ENCODE results near the gene FRMD1. TPM values are rescaled to one million over a fixed set of nuclear protein-coding genes. Genes with fewer than 3 reads are reported as not detected.

Gene FRMD1
- total RNA-seq, 4 donors from 2014 or later: 35.4 to 86.4 (median 47.7) TPM

- H3K27me3 ChIP-seq: no peaks in the 10 kb centered on the region
- TF ChIP-seq POLR2A (IDR thresholded peaks at IDR 0.05) (no peak), CTCF (IDR thresholded peaks at IDR 0.05) (no peak), POLR2AphosphoS5 (IDR thresholded peaks at IDR 0.05) (no peak), EP300 (IDR thresholded peaks at IDR 0.05; ENCODE audit: low read depth) (no peak)
- H3K4me3 ChIP-seq: no peak overlapping the region
- H3K4me1 ChIP-seq: peaks cover 0 to 4% (median under 1%) of the 10 kb centered on the region in 4 donors
- in situ Hi-C loops (cut with MboI; ENCODE audit: low pct_ligation_motif_present in 1 of 4, low pct_unique_long_range_greater_than_20kb in 1 of 4, low sequenced_read_pairs in 3 of 4) (no loop called here), intact Hi-C loops (cut with DNase I; ENCODE audit: low total_unique reads) (no loop called here)
- no peaks in the 10 kb centered on the region for H3K9me3 ChIP-seq
- DNase-seq: no peak
- no peaks in the 10 kb centered on the region for H3K36me3 ChIP-seq
- no peak overlapping the region for H3K27ac ChIP-seq
- WGBS, 2 donors (ENCODE audit: low coverage in 1 of 2): 75% methylated on average over 17 of the region's 18 CpGs; no CpG with 5 or more reads in 1 of the 2 donors
These were observed 24.0 kb downstream of the FRMD1 start for GRCh38 chr6:168054765-168055560.

- Histone ChIP-seq H3K4me1 (peaks cover 0 to 4% (median 0%) of the 10 kb centered on the region in 4 donors), H3K36me3 (no peaks in the 10 kb centered on the region), H3K27ac (no peak overlapping the region), H3K9me3 (no peaks in the 10 kb centered on the region), H3K4me3 (no peak overlapping the region), H3K27me3 (no peaks in the 10 kb centered on the region)
- intact Hi-C loops (cut with DNase I; ENCODE audit: low total_unique reads) (no loop called here), in situ Hi-C loops (cut with MboI; ENCODE audit: low pct_ligation_motif_present in 1 of 4, low pct_unique_long_range_greater_than_20kb in 1 of 4, low sequenced_read_pairs in 3 of 4) (no loop called here)
- DNase-seq: no peak
- TF ChIP-seq EP300 (IDR thresholded peaks at IDR 0.05; ENCODE audit: low read depth): no peak
- no peak for TF ChIP-seq CTCF (IDR thresholded peaks at IDR 0.05)
- TF ChIP-seq POLR2AphosphoS5 (IDR thresholded peaks at IDR 0.05): no peak
- peak; percentile 6 for TF ChIP-seq POLR2A (IDR thresholded peaks at IDR 0.05)
- 90% methylated on average over 14 of the region's 14 CpGs; no CpG with 5 or more reads in 1 of the 2 donors for WGBS, 2 donors (ENCODE audit: low coverage in 1 of 2)
These were observed 25.0 kb downstream of the FRMD1 start for GRCh38 chr6:168053957-168054471.

- Histone ChIP-seq H3K27ac (no peak overlapping the region), H3K4me3 (no peak overlapping the region), H3K4me1 (peaks cover 0 to 4% (median 0%) of the 10 kb centered on the region in 4 donors), H3K36me3 (no peaks in the 10 kb centered on the region), H3K27me3 (no peaks in the 10 kb centered on the region), H3K9me3 (no peaks in the 10 kb centered on the region)
- DNase-seq: no peak
- 87 to 100% methylated on average over 1 to 38 of the region's 38 CpGs for WGBS, 2 donors (ENCODE audit: low coverage in 1 of 2)
- intact Hi-C loops (cut with DNase I; ENCODE audit: low total_unique reads): no loop called here
- in situ Hi-C loops (cut with MboI; ENCODE audit: low pct_ligation_motif_present in 1 of 4, low pct_unique_long_range_greater_than_20kb in 1 of 4, low sequenced_read_pairs in 3 of 4): no loop called here
- TF ChIP-seq POLR2A (IDR thresholded peaks at IDR 0.05) (no peak), CTCF (IDR thresholded peaks at IDR 0.05) (no peak)
These were observed 25.7 kb downstream of the FRMD1 start for GRCh38 chr6:168053086-168053956.

- intact Hi-C loops (cut with DNase I; ENCODE audit: low total_unique reads) (no loop called here), in situ Hi-C loops (cut with MboI; ENCODE audit: low pct_ligation_motif_present in 1 of 4, low pct_unique_long_range_greater_than_20kb in 1 of 4, low sequenced_read_pairs in 3 of 4) (no loop called here)
- 57 to 74% methylated on average over 9 to 26 of the region's 26 CpGs for WGBS, 2 donors (ENCODE audit: low coverage in 1 of 2)
- no peak overlapping the region for H3K27ac ChIP-seq
- TF ChIP-seq POLR2AphosphoS5 (IDR thresholded peaks at IDR 0.05) (peak in 2 of 3 donors; percentile 46 to 53), CTCF (IDR thresholded peaks at IDR 0.05) (peak in 4 of 5 experiments; percentile 31 to 69 (median 51)), POLR2A (IDR thresholded peaks at IDR 0.05) (peak; percentile 41), EP300 (IDR thresholded peaks at IDR 0.05; ENCODE audit: low read depth) (no peak)
- H3K9me3 ChIP-seq: no peaks in the 10 kb centered on the region
- no peaks in the 10 kb centered on the region for H3K27me3 ChIP-seq
- DNase-seq: peak; percentile 81
- H3K4me1 ChIP-seq: peaks cover 0 to 4% (median 0%) of the 10 kb centered on the region in 4 donors
- no peaks in the 10 kb centered on the region for H3K36me3 ChIP-seq
- no peak overlapping the region for H3K4me3 ChIP-seq
These were observed 26.6 kb downstream of the FRMD1 start for GRCh38 chr6:168052291-168052891.

Measured in transverse colon (tissue), 4 donors.